GM21619 (cell line): ENCODE results near the gene CDK19.
"Not testable (repeated sequence)": the region's sequence is repeated elsewhere in the genome, so short reads cannot be mapped to it uniquely, and the experiment has no call there.

Experiments used
- ATAC-seq: cut with Tn5 transposase; IDR thresholded peaks from one replicate; pipeline ENCODE4 v1.9.1; 2021; ENCODE audit not compliant: unreplicated experiment

The CDK19 gene

DNA sequence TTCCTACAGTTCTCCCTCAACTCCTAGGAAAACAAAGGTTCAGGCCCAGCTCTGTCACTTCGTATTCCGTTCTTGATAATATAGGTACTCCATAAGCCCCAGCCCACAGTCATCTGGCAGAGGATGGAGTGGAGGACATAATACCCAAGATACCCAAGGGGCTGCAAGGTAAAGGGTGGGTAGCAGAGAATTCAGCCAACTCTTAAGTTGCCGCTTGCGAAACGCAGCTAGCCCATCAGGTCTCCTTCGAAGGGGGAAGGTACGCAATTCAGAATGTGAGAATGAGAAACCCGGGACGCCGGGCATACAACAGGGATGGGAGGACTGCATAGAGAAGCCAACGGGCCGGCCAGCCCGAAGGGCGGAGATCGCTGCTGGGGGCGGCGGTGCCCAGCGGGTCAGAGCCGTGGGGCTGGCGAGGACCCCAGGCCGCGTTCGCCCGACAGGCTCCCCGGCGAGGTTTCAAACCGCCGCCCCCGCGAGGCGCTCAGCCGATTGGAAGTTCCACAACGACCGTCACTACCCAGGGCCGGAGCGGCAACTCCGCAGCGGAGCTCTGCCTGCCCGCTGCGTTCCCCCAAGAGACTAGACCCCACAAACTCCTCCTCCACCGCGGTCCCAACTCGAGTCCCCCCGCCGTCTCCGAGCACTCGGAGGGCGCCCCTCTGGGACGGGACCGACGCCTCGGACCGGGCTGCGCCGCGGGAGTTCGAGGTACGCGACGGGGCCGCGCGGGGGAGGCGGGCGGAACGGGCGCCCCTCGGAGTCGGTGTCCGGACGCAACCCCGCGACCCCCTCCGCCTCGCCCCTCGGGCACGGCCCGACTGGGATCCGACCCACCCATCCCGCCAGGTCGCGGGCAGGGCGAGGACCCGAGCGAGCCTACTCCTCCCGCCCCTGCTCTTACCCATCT is 911 bp downstream of the CDK19 start:
- ATAC-seq, result peak; percentile 12

DNA sequence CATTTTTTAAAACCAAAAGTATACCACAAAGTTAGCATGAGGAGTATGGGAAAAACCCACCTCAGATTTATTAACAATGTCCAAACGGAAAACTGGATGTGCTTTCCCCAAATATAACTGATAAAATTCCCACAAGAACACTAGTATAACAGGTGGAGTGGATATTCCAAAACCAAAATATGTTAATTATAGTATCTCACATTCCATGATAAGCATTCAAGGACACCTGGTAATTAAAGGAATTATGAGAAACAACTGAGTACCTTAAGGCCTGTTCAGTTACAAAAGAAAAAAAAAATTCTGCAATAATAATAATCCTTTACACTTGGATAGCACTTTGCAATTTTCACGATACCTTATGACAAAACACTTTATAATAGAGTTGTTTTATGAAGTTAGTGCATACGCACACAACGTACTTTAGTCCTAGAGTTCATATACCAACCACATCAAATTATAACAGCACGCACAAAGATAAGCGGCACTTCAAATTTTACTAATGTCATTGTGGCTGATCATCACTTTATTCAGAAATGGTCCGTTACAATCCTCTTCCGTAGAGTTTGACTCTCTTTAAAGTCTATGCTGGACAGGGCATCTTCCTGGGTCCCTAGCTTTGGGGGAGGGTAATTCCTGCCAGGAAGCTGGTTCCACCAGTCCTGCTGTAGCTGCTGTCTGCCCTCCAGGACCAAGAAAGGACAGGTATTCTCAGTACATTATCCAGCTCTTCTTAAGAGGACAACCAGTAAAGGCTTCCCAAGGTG is 1.7 kb downstream of the CDK19 start:
- ATAC-seq, result no peak

DNA sequence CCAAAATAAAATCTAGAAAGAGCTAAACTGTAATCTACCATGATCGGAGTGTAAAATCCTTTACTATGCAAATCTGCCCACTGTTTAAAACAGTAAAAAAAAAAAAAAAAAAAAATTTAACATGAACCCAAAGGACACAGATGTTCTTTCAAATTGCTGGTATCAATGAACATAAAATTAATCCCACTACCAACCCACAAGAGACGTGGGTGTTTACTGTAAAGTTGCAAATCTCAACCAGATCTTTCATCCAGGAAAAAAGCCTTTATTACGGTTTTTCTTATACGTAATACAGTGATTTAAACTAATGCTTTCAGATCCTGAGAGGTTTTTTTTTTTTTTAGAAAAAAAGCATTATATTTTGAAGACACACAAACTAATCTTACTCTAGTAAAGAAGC is 2.5 kb downstream of the CDK19 start:
- ATAC-seq, result no peak

DNA sequence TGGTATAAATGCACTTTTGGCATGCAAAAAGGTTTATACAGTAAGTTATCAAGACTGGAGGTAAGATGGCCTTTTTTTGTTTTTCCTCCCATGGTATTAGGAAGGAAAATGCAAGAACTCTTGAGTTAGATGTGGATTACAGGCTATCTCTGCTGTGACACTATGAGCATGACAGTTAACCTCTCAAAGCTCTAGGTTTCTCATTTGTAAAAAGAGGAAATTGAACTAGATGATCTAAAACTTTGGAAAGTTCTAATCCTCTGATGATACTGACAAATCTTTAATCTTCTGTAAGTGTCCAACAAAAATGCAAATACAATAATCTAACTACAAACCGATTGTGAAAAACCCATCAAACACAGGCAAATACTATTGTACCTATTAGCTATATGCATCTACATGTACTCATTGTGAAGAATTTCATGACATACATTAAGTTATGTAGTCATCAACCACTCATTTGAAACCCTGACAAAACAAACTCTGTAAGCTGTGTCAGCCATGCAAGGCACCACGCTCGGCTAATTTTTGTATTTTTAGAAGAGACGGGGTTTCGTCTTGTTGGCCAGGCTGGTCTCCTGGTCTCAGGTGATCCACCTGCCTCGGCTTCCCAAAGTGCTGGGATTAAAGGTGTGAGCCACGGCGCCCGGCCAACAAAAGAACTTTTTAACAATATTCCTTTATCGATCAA is 4.2 kb downstream of the CDK19 start:
- ATAC-seq, result no peak

DNA sequence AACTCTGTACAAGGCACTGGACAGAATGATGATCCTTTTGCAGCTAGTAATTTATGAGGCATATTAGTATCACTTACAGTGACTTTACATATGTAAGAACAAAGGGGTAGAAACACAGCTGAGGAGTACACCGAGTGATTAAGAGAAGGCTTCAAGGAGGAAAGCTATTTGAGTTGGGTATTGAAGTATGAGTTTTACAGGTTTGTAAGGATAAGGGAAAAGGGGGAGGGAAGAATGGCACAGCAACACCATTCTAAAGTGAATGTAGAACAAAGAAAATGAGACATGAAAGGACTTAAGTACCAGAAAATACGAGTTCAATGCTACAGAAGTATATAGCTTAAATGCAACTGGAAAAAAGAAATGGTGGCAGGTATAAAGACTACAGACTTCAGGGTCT is 5.5 kb downstream of the CDK19 start:
- no peak for ATAC-seq

DNA sequence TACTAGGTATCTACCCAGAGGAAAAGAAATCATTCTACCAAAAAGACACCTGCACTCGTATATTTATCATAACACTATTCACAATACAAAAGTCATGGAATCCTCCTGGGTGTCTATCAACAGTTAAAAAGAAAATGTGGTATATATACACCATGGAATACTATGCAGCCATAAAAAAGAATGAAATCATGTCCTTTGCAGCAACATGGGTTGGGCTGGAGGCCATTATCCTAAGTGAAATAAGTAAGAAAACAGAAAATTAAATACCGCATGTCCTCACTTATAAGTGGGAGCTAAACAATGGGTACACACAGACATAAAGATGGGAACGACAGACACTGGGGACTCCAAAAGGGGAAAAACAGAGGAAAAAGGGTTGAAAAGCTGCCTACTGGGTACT is 13.1 kb downstream of the CDK19 start:
- not testable (repeated sequence) for ATAC-seq

DNA sequence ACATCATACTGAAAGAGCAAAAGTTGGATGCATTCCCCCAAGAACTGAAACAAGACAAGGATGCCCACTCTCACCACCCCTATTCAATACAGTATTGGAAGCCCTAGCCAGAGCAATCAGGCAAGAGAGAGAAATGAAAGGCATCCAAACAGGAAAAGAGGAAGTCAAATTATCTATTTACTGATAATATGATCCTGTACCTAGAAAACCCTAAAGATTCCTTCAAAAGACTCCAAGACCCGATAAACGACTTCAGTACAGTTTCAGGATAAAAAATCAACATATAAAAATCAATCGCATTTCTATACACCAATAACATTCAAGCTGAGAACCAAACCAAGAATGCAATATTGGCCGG is 14.5 kb downstream of the CDK19 start:
- no peak for ATAC-seq

DNA sequence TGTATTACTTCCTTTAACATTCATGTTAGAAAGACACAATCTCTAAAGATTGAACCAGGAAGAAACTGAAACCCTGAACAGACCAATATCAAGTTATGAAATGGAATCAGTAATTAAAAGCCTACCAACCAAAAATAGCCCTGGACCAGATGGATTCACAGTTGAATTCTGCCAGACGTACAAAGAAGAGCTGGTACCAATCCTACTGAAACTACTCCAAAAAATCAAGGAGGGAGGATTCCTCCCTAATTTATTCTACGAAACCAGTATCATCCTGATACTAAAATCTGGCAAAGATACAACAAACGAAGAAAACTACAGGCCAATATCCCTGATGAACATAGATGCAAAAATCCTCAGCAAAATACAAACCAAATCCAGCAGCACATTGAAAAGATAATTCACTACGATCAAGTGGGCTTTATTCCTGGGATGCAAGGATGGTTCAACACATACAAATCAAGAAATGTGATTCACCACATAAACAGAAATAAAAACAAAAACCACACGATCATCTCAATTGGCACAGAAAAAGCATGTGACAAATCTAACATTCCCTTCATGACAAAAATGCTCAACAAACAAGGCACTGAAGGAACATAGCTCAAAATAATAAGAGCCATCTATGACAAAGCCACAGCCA is 15.0 kb downstream of the CDK19 start:
- no peak for ATAC-seq

DNA sequence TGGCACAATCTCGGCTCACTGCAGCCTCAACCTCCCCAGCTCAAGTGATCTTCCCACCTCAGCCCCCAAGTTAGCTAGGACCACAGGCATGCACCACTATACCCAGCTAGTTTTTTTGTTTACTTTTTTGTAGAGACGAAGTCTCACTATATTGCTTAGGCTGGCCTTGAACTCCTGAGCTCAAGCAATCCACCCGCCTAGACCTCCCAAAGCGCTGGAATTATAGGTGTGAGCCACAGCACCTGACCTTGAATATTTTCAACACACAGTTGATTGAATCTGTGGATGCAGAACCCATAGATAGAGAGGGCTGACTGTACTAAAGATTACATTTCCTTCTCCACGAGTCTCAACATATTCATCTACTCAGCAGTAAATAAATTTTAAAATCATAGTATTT is 15.6 kb downstream of the CDK19 start:
- no peak for ATAC-seq

DNA sequence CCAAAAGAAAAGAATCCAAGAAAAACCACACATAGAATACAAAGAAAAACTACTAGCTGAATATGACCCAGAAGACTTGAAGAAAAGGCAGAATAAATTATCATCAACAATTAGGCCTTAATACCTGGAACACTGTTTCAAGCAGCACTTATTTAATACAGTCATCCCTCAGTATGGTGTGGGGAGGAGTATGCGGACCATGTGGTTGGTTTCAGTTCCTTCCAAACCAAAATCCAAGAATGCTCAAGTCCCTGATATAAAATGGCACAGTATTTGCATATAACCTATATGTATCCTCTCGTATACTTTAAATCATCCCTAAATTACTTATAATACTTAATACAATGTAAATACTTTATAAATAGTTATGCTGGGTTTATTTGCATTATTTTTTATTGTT is 16.1 kb downstream of the CDK19 start:
- no peak for ATAC-seq

DNA sequence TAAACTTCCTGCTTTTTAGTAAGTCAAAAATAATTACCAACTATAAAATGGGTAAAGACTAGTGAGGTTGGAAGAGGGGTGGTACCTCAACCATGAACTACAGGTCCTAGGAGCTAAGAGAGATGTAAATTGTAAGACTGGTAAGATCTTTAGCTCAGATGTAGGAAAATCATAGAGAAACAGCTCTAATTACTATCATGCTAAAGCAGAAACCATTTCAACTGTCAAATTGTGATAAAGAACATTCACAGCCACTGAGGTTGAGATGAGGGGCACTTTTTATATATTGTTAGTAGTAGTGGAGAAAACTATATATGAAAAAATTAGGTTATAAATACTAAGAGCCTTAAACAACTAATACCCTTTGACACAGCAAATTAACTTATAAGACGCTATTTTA is 20.0 kb downstream of the CDK19 start:
- ATAC-seq, result no peak

DNA sequence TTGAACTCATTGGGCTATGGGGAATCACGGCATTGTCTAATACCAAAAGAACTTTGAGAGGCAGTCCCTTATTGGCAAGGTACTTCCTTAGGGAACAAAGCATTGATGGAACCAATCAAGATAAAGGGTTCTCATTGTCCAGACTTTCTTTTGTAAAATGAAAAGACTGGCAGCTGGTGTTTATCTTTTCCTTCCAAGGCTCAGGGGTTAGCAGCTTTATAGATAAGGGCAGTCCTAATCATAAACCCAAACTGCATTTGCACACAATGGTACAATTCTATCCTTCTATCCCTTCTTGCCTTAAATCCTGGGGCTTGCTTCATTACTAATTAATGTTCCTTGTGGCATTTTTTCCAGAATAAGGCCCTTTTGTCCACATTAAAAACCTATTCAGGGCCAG is 28.6 kb downstream of the CDK19 start:
- ATAC-seq, result no peak

DNA sequence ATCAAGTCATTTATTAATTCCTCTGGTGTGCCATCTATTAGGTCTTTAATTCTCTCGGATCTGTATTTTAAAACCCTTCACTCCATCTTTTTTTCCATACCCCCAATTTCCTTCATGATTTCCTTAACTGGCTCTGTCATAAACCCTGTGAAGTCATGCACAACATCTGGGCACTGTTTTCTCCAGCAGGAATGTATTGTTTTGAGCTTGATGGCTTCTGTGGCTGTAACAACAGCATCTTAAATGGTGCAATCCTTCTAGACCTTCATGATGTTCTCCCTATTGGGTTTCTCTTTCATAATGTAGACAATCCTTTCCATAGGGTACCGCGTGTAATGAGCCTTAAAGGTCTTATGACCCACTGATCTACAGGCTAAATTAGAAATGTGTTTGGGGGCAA is 29.0 kb downstream of the CDK19 start:
- no peak for ATAC-seq

DNA sequence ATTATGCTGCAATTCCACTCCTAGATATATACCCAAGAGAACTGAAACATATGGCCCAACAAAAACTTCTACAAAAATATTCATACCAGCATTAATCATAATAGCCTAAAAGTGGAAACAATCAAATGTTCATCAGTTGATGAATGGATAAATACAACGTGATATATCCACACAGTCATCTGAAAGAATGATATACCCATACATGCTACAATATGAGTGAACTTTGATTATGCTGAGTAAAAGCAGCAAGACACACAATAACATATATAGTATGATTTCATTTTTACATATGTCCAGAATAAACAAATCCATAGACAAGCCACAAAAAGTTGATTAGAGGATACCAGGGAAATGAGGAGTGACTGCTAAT is 30.7 kb downstream of the CDK19 start:
- ATAC-seq, result peak; percentile 24

DNA sequence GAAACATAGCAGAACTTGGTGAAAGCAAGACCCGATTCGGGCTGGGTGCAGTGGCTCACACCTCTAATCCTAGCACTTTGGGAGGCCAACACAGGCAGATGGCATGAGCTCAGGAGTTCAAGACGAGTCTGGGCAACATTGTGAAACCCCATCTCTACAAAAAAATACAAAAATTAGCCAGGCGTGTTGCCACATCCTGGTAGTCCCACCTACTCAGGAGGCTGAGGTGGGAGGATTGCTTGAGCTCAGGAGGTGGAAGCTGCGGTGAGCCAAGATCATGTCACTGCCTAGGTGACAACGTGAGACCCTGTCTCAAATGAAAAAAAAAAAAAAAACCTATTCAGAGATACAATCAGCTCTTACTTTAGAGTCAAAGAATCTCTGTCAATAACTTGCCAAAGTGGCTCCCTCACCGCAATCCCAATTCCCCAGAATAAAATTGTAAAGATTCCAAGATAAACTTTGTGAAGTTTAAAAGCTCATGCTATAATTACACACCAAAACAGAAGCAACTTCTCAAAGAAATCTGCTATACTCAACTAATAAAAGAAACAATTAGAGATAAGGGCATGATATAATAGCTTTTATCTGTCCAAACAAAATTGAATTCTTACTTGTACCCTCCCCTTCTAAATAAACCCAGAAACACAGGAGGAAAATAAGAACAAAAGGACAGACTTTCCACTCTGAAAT is 33.6 kb downstream of the CDK19 start:
- ATAC-seq, result no peak

DNA sequence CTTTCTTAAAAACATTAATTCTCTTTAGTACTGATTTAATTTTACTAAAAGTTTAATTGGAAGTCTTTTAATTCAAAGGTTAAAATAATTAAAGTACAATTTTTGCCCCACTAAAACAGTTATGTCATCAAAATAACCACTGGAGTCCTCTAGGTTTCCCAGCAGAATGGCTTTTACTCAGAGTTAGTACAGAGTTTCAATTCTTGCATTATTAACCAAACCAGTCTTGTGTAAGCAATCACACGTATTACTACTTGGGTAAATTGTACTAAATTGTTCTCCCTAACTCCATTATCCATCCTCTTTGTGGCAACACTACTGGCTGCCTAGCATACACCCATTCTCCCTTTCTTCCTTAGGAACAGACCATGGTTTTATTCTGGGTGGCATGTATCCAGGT is 36.9 kb downstream of the CDK19 start:
- ATAC-seq, result no peak

DNA sequence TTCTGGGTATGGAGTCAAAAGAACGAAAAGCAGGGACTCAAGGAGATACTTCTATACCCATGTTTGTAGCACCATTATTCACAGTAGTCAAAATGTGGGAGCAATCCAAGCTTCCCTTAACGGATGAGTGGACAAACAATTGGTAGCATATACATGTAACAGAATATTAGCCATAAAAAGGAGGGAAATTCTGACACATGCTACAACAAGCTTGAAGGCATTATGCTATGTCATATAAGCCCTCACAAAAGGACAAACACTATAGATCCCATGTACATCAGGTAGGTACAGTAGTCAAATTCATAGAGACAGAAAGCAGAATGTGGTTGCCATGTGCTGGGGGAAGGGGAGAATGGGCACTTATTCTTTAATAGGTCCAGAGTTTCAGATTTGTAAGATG is 37.6 kb downstream of the CDK19 start:
- no peak for ATAC-seq

DNA sequence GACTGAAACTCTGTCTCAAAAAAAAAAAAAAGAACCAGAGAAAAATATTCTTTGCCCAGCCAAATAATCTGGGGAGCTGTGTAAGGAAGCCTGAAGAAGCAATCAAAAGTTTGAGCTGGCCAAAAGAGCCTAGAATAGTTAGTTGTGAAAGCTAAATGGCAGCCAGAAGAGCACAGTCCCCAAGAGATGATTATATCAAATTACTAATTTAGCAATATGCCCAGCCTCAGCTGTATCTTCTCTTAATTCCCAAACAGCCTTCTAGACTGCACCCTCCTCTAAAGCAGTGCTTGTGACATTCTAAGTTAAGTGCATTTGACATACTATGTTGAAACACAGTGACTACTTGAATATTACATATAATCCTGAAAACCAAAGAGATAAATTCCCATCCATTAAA is 38.9 kb downstream of the CDK19 start:
- no peak for ATAC-seq

DNA sequence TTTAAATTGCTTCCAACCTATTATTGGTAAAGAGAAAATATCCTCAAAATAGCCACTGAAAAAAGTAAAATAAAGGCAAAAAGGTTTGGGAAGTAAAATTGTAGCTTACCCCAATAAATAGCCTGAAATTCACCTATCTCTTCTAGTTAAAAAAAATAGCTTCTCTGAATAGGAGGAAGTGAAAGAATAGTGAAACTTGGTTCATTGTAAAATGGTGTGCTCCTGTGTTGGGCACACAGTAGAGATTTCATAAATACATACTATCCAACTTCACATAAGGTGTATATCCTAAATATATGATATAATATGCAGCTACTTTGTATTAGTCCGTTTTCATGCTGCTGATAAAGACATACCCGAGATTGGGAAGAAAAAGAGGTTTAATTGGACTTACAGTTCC is 45.3 kb downstream of the CDK19 start:
- no peak for ATAC-seq

DNA sequence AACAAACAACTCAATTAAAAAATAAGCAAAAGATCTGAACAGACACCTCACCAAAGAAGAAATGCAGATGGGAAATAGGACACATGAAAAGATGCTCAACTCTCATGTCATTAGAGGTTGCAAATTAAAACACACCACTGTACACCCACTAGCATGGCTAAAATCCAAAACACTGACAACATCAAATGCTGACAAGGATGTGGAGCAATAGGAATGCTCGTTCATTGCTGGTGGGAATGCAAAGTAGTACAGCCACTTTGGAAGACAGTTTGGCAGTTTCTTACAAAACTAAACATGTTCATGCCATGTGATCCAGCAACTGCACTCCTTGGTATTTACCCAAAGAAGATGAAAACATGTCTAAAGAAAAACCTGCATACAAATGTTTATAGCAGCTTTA is 47.2 kb downstream of the CDK19 start:
- ATAC-seq, result no peak

DNA sequence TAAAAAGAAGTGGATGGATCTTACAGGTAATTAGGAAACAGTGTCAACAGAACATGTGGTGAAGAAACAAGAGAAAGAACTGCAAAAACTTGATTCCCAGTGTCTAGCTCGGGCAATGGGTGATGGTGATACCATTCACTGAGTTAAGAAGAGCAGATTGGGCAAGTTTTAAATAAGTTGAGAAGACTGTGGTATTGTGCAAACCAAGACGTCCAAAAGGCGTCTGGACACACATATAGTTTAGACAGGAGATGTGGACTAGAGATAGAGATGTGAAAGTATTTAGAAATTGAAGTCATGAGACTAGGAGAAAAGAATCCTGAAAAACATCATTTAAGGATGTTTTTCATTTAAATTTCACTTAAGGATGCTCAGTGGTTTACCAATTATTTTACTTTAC is 53.9 kb downstream of the CDK19 start:
- no peak for ATAC-seq
